Stimulated activated CD8-positive, alpha-beta memory T cell treated with anti-CD3 and anti-CD28 coated beads, Interleukin-7, amount 100 ng/mL, for 48 hours (primary cell): ENCODE data around the gene GAREM2.
A peak's percentile ranks its signal among the peaks of the same experiment; 100 is the strongest.

ENCODE experiments used
- DNase-seq, 2 donors: peaks; one replicate each; pipeline ENCODE4 v3.0.0-alpha.2; 2020; ENCODE audit warnings: low read depth in 1 of 2; ENCODE audit errors: extremely low read depth in 1 of 2

GAREM2 gene

DNA sequence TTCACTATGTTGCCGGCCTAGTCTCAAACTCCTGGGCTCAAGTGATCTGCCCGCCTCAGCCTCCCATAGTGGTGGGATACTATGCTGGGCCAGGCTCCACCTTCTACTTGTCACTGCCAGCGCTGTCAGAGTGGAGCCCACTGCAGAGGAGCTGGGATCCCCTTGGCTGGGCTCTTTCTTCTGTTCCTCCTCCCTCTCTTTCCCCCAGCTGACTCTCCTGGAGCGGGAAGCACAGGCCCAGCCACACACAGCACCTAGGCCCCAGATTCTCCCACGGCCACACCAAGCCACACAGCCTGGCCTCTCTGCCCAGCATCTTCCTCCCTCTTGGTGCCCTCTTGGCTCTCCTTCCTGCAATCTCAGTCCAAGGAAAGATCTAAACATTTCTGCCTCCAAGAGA is 3.7 kb upstream of the GAREM2 start:
- DNase-seq: no peak

DNA sequence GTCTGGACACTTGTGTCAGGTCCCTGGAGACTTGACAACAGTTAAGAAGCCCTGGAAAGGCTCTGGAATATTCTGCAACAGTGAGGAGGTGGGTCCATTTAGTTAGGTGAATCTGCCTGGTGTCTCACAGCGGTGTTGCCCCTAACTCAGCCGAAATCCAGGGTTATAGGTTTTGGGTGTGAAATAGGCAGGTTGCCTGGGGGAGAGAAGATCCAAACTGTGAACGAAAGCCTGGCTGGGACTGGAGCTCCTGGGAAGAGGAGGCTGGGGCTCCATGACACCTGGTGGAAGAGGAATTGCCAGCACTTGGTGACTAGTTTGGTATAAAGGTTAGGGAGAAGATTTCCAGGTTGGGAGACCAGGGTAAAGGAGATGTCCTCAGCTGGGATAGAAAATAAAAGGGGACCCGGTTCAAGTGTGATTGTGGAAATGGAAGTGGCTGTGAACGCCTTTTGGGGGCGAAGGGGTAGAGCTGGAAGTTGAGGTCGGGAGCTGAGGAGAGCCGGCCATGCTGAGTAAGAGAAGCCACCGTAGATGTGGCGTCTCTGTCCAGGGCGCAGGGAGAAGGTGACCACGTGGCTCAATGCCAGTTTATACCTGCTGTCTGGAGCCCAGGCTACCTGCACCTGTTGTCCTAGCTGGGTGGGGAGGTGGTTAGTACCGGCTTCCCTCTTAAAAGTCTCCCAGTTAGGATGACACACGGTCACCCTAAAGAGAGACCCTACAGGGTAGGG is 3.0 kb upstream of the GAREM2 start:
- DNase-seq: no peak

- no peak for DNase-seq
Measured at GRCh38 chr2:26170795-26171194, 2.1 kb upstream of the GAREM2 start.

DNA sequence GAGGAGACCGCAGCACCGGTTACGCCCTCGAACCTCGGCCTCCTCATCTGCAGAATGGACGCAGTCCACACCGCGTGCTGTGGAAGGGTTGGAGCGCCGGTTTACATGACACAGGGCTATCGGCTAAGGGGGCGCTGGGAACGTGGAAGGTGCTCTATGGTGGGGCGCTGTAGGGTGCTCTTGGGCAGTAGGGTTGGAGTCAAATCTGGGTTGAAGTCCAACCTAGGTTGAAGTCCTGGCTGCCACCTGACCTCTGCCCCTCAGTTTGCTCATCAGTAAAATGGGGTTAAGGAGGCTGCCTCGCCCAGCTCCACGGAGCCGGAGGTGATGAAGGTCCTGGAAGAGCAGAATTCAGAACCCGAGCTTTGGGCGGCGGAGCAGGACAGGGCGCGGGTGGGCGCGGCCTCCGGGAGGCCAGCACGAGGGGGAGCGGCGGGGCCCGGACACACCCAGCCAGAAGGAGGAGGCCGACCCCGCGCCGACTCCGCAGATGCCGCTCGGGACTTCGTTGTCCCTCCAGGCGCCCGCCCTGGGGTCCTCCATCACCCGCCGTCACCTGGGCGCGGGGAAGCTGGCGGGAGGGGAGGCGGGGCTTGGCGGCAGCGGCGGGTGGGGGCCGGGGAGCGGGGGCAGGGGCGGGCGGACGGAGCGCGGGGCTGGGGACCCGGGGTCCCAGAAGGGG is 558 bp upstream of the GAREM2 start:
- DNase-seq: no peak

DNA sequence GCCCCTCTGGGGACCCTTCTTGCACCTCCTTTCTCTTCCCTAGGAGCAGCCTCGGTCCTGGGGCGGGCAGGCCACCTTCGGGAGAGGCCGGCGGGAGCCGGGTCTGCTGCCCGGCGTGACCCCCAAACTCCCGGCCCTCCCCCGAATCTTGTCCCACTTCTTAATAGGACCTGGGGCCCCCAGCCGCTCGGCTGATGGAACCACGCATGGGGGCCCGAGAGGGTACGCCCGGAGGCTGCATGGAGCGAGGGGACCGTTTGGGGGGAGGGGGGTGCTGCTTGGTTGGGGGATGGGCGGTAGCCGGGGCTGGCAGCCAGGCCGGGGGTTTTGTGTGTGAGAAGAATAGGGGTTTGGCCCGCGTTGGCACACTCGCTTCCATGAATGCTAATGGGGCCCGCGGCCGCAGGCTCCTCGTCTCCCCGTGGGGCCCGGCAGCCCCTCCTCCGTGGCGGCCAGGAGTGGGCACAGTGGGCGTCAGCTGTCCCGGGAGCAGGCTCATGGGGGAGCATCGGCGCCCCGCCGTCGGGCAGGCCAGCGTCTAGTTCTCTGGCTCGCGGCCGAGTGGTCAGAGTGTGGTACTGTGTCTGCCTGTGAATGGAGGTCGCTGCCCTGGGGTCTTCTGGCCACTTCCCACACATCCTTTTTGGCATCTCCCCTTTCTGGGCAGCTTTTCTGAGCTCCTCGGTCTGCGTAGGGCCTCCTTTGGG is 1.0 kb downstream of the GAREM2 start:
- DNase-seq: no peak

DNA sequence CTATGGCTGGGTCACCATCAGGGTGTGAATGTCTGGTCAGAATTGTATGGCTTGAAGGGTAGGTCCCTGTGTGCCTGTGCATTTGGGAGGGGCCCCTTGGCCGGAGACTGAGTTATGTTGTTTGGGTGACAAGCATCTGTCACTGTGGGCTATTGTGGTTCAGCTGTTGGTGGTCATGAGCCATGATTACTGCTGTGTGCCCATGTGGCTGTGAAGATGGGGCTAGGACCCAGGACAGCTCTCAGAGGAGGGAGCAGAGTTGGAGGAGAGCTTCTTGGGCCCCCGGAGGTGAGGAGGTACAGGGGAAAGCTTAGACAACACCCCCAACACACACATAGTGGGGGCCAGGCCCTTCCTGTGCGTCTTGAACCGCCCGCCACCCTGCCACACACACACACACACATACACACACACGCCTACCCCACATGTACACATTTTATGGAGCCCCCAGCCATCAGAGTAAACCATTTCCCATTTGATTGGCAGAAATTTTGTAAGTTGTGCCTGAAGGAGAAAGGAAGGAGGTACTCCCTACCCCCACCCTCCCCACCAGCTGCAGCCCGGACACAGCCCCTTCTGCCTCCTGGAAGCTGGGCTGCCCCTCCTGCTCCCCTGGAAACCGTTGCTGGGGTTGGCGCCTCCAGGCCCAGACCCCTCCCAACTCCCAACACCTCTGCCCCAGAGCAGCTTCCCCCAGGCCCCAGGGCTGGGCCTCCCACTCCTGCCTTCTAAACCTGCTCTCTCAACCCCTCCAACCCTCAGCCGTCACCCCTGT is 2.0 kb downstream of the GAREM2 start:
- DNase-seq: no peak

GRCh38 chr2:26175466-26176278 is 2.8 kb downstream of the GAREM2 start:
- DNase-seq: no peak

DNA sequence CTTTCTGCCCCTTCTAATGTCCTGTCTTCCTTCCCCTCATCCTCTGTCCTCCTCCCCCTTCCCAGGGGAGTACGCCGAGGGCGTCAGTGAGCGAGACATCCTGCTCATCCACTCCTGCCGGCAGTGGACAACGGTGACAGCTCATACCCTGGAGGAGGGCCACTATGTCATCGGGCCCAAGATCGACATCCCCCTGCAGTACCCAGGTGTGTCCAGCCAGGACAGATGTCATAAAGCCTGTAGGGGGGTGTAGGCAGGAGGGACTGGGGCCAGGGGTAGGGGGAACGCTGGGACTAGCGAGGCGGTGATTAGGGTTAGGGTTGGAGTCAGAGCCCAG is 3.4 kb downstream of the GAREM2 start:
- DNase-seq: no peak

DNA sequence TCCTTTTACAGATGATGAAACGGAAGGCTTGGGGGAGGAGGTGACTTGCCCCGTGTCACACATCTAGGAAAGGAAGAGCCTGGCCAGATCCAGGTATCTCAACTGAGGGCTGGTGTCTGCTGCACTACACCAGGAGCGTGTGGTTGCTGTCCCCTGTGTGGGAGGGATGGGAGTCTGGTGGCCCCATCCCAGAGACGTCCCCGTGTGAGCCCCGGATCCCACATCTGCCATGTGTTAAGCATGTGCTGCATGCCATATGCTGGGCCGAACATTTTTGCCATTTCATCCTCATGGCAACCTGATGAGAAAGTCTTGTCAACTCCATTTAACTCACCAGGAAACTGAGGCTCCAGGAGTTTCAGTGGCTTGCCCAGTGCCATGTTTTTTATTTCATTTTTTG is 4.2 kb downstream of the GAREM2 start:
- DNase-seq: no peak

DNA sequence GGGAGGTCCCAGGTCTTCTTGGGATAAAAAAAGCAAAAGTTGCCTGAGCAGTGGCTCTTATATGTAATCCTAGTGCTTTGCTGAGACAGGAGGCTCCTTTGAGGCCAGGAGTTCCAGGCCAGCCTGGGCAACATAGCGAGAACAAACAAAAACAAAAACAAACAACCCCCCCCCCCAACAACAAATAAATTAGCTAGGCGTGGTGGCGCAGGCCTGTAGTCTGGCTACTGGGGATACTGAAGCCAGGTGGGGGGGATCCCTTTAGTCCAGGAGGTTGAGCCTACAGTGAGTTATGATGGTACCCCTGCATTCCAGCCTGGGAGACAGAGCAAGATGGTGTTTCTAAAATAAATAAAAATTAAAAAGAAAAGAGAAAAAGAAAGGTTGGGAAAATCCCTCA is 5.4 kb downstream of the GAREM2 start:
- DNase-seq: no peak

- no peak for DNase-seq
Measured at GRCh38 chr2:26178746-26179436, 6.0 kb downstream of the GAREM2 start.

GRCh38 chr2:26179446-26179913 is 6.6 kb downstream of the GAREM2 start:
- no peak for DNase-seq

DNA sequence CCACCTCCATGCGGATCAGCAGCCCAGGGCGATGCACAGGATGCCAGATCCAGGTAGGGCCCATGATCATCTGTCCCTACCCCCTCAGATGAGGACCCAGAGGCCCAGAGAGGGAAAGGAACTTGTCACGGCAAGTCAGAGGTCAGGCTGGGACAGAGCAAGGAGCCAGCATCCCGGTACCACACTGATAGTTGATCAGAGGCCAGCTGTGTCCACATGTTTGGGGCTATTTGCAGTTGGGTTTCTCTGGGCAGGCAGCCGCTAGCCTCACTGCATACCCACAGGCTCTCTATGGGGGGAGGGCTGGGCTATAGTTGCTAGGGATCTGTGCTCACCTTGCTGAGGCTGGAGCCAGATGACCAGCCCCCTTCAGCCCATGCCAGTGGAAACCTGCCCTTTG is 9.6 kb downstream of the GAREM2 start:
- DNase-seq: no peak

DNA sequence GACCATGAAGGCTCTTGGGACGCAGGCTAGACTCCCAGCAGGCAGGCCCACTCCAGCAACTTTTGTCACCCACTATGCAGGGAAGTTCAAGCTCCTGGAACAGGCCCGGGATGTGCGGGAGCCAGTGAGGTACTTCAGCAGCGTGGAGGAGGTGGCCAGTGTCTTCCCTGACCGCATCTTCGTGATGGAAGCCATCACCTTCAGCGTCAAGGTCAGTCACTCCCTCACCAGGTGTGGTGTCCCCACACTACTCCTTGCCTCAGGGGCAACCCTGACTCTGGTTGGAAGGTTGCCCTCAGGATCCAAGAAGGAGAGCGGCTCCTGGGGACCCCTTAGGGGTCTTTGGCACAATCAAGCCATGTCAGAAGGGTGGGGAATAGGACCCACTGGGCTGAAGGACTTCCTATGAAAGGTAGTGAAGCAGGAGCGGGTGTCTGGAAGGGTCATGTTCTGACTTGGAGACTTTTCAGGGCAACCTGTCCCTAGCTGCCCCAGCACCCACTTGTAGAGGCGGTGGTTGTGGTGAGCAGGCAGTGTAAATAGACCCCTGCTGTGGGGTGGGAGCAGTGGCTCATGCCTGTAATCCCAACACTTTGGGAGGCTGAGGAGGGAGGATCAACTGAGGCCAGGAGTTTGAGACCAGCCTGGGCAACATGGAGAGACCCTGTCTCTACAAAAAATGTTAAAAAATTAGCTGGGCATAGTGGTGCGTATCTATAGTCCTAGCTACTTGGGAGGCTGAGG is 10.2 kb downstream of the GAREM2 start:
- DNase-seq: no peak

DNA sequence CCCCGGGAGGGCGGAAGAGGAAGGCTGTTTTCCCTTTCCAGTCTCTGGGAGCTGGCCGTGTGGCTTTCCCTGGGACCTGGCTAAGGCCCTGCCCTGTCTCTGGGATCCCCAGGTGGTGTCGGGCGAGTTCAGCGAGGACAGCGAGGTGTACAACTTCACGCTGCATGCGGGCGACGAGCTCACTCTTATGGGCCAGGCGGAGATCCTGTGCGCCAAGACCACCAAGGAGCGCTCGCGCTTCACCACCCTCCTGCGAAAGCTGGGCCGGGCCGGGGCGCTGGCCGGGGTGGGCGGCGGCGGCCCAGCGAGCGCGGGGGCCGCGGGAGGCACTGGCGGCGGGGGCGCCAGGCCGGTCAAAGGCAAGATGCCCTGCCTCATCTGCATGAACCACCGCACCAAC is 11.2 kb downstream of the GAREM2 start:
- no peak for DNase-seq

- DNase-seq: peak; percentile 58 to 68
Measured at GRCh38 chr2:26184555-26185303, 11.8 kb downstream of the GAREM2 start.

DNA sequence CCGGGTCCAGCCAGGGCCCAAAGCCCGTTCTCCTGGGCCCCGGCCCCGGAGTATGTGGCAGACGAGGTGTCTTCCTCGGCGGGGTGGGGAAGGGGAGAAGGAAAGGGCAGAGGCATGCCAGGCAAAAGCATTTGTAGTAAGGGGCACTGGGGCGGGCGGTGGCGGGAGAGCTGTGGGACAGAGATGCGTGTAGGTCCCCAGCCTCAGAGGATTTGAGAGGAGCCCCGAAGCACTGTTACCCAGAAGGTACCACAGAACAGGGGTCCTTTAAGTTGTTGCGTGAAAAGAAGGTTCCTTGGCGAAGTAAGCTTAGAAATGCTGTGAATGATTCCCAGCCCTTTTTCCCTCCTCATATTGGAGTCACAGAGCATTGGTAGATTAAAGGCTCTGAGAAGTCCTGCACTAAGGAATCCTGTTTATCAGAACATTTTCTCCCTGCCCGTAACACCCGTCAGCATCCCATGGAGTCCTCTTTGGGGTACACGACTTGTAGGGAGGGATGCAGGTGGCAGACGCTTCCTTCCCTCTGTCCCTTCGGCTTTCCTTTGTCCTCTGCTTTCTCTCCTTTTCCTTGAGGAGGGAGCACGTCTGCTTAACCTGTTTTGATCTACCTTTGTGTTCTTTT is 12.5 kb downstream of the GAREM2 start:
- DNase-seq: no peak
